Liver (tissue), 9 donors: ENCODE results near the gene TSHZ2. TPM values are rescaled to one million over a fixed set of nuclear protein-coding genes. Genes with fewer than 3 reads are reported as not detected.

Source experiments
- DNase-seq: peaks from one replicate; pipeline ENCODE4 v3.0.0-alpha.2; 2017; ENCODE audit warnings: low spot score
- H3K27ac ChIP-seq, 2 donors: one replicate each; pipeline ENCODE4 v1.7.0; 2013; ENCODE audit warnings: inconsistent platforms in 2 of 2, low read length in 2 of 2, control low read depth in 1 of 2, low read depth in 1 of 2, mild to moderate bottlenecking in 1 of 2
- H3K27me3 ChIP-seq, 4 donors: one replicate each; pipeline versions ENCODE4 v1.6.1 to v1.7.0; 2013; ENCODE audit warnings: low read length in 3 of 4, inconsistent platforms in 1 of 4, mild to moderate bottlenecking in 1 of 4, moderate library complexity in 1 of 4; ENCODE audit not compliant: control insufficient read depth in 4 of 4, insufficient read depth in 4 of 4
- H3K36me3 ChIP-seq, 4 donors: one replicate each; pipeline versions ENCODE4 v1.6.1 to v1.7.0; 2013; ENCODE audit warnings: low read length in 3 of 4, mild to moderate bottlenecking in 3 of 4, low read depth in 1 of 4, moderate library complexity in 1 of 4; ENCODE audit not compliant: control insufficient read depth in 4 of 4, insufficient read depth in 3 of 4
- H3K4me1 ChIP-seq, 4 donors: one replicate each; pipeline versions ENCODE4 v1.6.1 to v1.7.0; 2013; ENCODE audit warnings: low read length in 3 of 4, mild to moderate bottlenecking in 3 of 4, moderate library complexity in 1 of 4; ENCODE audit not compliant: control insufficient read depth in 4 of 4, insufficient read depth in 4 of 4
- H3K4me3 ChIP-seq, 3 donors: one replicate each; pipeline versions ENCODE4 v1.6.1 to v1.7.0; 2013; ENCODE audit warnings: low read length in 3 of 3, control low read depth in 1 of 3, low read depth in 1 of 3, mild to moderate bottlenecking in 1 of 3
- H3K9ac ChIP-seq, 2 donors: one replicate each; pipeline ENCODE4 v1.7.0; 2013; ENCODE audit warnings: low read length in 2 of 2, mild to moderate bottlenecking in 2 of 2, moderate library complexity in 2 of 2, control low read depth in 1 of 2, low read depth in 1 of 2
- H3K9me3 ChIP-seq, 4 donors: one replicate each; pipeline versions ENCODE4 v1.6.1 to v1.7.0; 2013; ENCODE audit warnings: low read length in 3 of 4; ENCODE audit not compliant: control insufficient read depth in 4 of 4
- EGR1 ChIP-seq, 2 donors: IDR thresholded peaks; 2 replicates each; pipeline ENCODE4 v1.6.1; 2016 to 2018; ENCODE audit warnings: antibody characterized with exemption in 2 of 2, low read depth in 2 of 2
- FOXA1 ChIP-seq: IDR thresholded peaks from 2 replicates; pipeline ENCODE4 v1.6.1; 2016; ENCODE audit warnings: antibody characterized with exemption
- FOXA2 ChIP-seq: IDR thresholded peaks from 2 replicates; pipeline ENCODE4 v1.6.1; 2016; ENCODE audit warnings: antibody characterized with exemption
- GABPA ChIP-seq, 2 donors: IDR thresholded peaks in 1 of 2; conservative IDR thresholded peaks in 1 of 2; 2 replicates each; pipeline ENCODE4 v1.6.1; 2016; ENCODE audit warnings: antibody characterized with exemption in 2 of 2, mild to moderate bottlenecking in 1 of 2, moderate library complexity in 1 of 2
- HNF4A ChIP-seq, 2 donors: conservative IDR thresholded peaks; 2 replicates each; pipeline ENCODE4 v1.6.1; 2016; ENCODE audit warnings: antibody characterized with exemption in 2 of 2, mild to moderate bottlenecking in 2 of 2
- HNF4G ChIP-seq: IDR thresholded peaks from 2 replicates; pipeline ENCODE4 v1.6.1; 2016; ENCODE audit warnings: antibody characterized with exemption
- JUND ChIP-seq, 2 donors: IDR thresholded peaks; 2 replicates each; pipeline ENCODE4 v1.6.1; 2016; ENCODE audit warnings: antibody characterized with exemption in 2 of 2
- NR2F2 ChIP-seq: IDR thresholded peaks from 2 replicates; pipeline ENCODE4 v1.6.1; 2016; ENCODE audit warnings: antibody characterized with exemption
- RAD21 ChIP-seq, 2 donors: IDR thresholded peaks; 2 replicates each; pipeline ENCODE4 v1.6.1; 2016; ENCODE audit warnings: antibody characterized with exemption in 2 of 2, mild to moderate bottlenecking in 2 of 2
- RXRA ChIP-seq, 2 donors: IDR thresholded peaks; 2 replicates each; pipeline ENCODE4 v1.6.1; 2017 to 2018; ENCODE audit warnings: antibody characterized with exemption in 2 of 2, mild to moderate bottlenecking in 1 of 2
- SP1 ChIP-seq: IDR thresholded peaks from 2 replicates; pipeline ENCODE4 v1.6.1; 2018; ENCODE audit warnings: antibody characterized with exemption, mild to moderate bottlenecking
- TAF1 ChIP-seq: conservative IDR thresholded peaks from 2 replicates; pipeline ENCODE4 v1.6.1; 2016; ENCODE audit warnings: antibody characterized with exemption, mild to moderate bottlenecking
- YY1 ChIP-seq: IDR thresholded peaks from 2 replicates; pipeline ENCODE4 v1.6.1; 2016; ENCODE audit warnings: antibody characterized with exemption, mild to moderate bottlenecking
- WGBS: extraction: QIAGEN DNeasy Blood & Tissue Kit; methylation state at CpG from one replicate; pipeline ENCODE4 v1.1.7; 2013; 5-methylcytosine and 5-hydroxymethylcytosine counted together
- polyA plus RNA-seq, 2 donors: library from polyadenylated mRNA; stranded (reverse) in 1 of 2; unstranded in 1 of 2; fragments of 200-250 nt in 1 of 2; fragments of >200 nt in 1 of 2; fragmentation: Nextera tagmentation in 1 of 2; extraction: Ambion mirVana in 1 of 2; gene quantifications; one replicate each; pipeline versions ENCODE4 v1.2.1 to v1.2.3, GENCODE V29; 2013 to 2015
- total RNA-seq, 2 donors: library from RNA; depleted of rRNA; stranded (reverse); fragments of >200 nt; gene quantifications; one replicate each; pipeline ENCODE4 v1.2.3, GENCODE V29; 2014
- TF ChIP-seq, protein P1 (sequence below): IDR thresholded peaks from 2 replicates; pipeline ENCODE4 v1.6.1; 2016; ENCODE audit warnings: antibody characterized with exemption
- TF ChIP-seq, protein P2 (sequence below): IDR thresholded peaks from 2 replicates; pipeline ENCODE4 v1.6.1; 2016; ENCODE audit warnings: antibody characterized with exemption
- TF ChIP-seq, protein P3 (sequence below): fragments of 150-350 bp; IDR thresholded peaks from 2 replicates; pipeline ENCODE4 v1.5.1; 2017; ENCODE audit warnings: improper control_type of control experiment, low read depth, low read length; ENCODE audit not compliant: missing input control
- TF ChIP-seq, protein P4 (sequence below): IDR thresholded peaks from 2 replicates; pipeline ENCODE4 v1.6.1; 2016; ENCODE audit warnings: antibody characterized with exemption
- TF ChIP-seq, protein P5 (sequence below): IDR thresholded peaks from 2 replicates; pipeline ENCODE4 v1.6.1; 2016; ENCODE audit warnings: antibody characterized with exemption, mild to moderate bottlenecking
- donor health status: healthy.
- donor health status: healthy.
- donor health status: healthy.
- donor health status: healthy.
- donor health status: healthy.

TSHZ2 gene
- total and polyA plus RNA-seq, 4 donors = 2.9 to 11.3 (median 7.8) TPM

DNA sequence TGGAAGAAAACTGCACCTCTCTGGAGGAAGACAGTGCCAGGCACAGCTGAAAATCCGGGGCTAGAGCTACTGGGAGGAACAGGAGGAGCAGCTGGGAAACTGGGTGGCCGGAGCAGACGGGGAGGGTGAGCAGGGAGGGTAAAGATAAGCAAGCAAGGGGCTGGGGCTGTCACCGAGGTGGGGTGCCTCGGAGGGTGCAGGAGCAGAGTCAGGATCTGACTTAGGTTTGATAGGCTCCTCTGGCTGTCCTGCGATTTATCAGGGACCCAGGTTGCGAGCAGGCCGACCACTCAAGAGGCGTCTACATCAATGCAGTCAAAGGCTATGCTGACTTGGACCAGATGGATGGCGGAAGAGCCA lies 12.3 kb downstream of the TSHZ2 start:
- 89% methylated on average over 10 of the region's 10 CpGs for WGBS
- Histone ChIP-seq H3K27me3 (no peaks in the 10 kb centered on the region), H3K9ac (no peak overlapping the region), H3K27ac (no peak overlapping the region), H3K4me3 (no peak overlapping the region), H3K36me3 (no peaks in the 10 kb centered on the region), H3K4me1 (no peaks in the 10 kb centered on the region), H3K9me3 (no peaks in the 10 kb centered on the region)
- TF ChIP-seq, protein P1, sequence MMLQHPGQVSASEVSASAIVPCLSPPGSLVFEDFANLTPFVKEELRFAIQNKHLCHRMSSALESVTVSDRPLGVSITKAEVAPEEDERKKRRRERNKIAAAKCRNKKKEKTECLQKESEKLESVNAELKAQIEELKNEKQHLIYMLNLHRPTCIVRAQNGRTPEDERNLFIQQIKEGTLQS = no peak
- TF ChIP-seq RAD21 (IDR thresholded peaks at IDR 0.05) (no peak), HNF4G (no peak), FOXA2 (no peak), TAF1 (no peak), SP1 (no peak), FOXA1 (no peak), EGR1 (IDR thresholded peaks at IDR 0.05; ENCODE audit: low read depth in 2 of 2) (no peak), HNF4A (conservative IDR thresholded peaks at IDR 0.05) (no peak), YY1 (no peak), NR2F2 (no peak), GABPA (IDR thresholded peaks at IDR 0.05 in 1 of 2, conservative IDR thresholded peaks at IDR 0.05 in 1 of 2) (no peak), RXRA (IDR thresholded peaks at IDR 0.05) (no peak)
- TF ChIP-seq, protein P2, sequence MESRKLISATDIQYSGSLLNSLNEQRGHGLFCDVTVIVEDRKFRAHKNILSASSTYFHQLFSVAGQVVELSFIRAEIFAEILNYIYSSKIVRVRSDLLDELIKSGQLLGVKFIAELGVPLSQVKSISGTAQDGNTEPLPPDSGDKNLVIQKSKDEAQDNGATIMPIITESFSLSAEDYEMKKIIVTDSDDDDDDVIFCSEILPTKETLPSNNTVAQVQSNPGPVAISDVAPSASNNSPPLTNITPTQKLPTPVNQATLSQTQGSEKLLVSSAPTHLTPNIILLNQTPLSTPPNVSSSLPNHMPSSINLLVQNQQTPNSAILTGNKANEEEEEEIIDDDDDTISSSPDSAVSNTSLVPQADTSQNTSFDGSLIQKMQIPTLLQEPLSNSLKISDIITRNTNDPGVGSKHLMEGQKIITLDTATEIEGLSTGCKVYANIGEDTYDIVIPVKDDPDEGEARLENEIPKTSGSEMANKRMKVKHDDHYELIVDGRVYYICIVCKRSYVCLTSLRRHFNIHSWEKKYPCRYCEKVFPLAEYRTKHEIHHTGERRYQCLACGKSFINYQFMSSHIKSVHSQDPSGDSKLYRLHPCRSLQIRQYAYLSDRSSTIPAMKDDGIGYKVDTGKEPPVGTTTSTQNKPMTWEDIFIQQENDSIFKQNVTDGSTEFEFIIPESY = no peak
- TF ChIP-seq, protein P3, sequence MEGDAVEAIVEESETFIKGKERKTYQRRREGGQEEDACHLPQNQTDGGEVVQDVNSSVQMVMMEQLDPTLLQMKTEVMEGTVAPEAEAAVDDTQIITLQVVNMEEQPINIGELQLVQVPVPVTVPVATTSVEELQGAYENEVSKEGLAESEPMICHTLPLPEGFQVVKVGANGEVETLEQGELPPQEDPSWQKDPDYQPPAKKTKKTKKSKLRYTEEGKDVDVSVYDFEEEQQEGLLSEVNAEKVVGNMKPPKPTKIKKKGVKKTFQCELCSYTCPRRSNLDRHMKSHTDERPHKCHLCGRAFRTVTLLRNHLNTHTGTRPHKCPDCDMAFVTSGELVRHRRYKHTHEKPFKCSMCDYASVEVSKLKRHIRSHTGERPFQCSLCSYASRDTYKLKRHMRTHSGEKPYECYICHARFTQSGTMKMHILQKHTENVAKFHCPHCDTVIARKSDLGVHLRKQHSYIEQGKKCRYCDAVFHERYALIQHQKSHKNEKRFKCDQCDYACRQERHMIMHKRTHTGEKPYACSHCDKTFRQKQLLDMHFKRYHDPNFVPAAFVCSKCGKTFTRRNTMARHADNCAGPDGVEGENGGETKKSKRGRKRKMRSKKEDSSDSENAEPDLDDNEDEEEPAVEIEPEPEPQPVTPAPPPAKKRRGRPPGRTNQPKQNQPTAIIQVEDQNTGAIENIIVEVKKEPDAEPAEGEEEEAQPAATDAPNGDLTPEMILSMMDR = no peak
- TF ChIP-seq, protein P4, sequence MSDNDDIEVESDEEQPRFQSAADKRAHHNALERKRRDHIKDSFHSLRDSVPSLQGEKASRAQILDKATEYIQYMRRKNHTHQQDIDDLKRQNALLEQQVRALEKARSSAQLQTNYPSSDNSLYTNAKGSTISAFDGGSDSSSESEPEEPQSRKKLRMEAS = no peak
- TF ChIP-seq, protein P5, sequence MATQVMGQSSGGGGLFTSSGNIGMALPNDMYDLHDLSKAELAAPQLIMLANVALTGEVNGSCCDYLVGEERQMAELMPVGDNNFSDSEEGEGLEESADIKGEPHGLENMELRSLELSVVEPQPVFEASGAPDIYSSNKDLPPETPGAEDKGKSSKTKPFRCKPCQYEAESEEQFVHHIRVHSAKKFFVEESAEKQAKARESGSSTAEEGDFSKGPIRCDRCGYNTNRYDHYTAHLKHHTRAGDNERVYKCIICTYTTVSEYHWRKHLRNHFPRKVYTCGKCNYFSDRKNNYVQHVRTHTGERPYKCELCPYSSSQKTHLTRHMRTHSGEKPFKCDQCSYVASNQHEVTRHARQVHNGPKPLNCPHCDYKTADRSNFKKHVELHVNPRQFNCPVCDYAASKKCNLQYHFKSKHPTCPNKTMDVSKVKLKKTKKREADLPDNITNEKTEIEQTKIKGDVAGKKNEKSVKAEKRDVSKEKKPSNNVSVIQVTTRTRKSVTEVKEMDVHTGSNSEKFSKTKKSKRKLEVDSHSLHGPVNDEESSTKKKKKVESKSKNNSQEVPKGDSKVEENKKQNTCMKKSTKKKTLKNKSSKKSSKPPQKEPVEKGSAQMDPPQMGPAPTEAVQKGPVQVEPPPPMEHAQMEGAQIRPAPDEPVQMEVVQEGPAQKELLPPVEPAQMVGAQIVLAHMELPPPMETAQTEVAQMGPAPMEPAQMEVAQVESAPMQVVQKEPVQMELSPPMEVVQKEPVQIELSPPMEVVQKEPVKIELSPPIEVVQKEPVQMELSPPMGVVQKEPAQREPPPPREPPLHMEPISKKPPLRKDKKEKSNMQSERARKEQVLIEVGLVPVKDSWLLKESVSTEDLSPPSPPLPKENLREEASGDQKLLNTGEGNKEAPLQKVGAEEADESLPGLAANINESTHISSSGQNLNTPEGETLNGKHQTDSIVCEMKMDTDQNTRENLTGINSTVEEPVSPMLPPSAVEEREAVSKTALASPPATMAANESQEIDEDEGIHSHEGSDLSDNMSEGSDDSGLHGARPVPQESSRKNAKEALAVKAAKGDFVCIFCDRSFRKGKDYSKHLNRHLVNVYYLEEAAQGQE = no peak
- no peak for DNase-seq

DNA sequence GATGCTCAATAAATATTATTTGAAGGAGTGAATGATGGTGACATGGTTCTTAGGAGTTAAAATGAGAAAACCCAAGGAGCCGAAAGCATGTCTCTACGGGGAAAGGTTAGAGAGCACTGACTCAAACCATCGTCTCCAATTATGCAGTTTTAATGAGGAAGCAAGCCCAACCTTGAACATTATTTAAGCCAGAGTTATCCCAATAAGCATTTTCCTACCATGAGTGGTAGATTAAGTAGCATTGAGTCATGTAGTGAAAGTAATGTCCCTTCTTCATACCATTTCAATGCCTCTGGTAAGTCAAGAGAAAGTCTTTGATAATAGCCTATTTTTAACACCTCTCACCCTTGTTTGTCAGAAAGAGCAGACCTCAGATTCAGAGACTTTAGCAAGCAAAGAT lies 13.5 kb downstream of the TSHZ2 start:
- WGBS = 93% methylated on average over 3 of the region's 3 CpGs
- DNase-seq = no peak
- Histone ChIP-seq H3K36me3 (no peaks in the 10 kb centered on the region), H3K4me1 (no peaks in the 10 kb centered on the region), H3K4me3 (no peak overlapping the region), H3K9me3 (no peaks in the 10 kb centered on the region), H3K9ac (no peak overlapping the region), H3K27me3 (no peaks in the 10 kb centered on the region), H3K27ac (no peak overlapping the region)
- TF ChIP-seq, protein P2 = no peak
- TF ChIP-seq HNF4A (conservative IDR thresholded peaks at IDR 0.05) = no peak
- no peak for TF ChIP-seq JUND (IDR thresholded peaks at IDR 0.05)
- TF ChIP-seq, protein P5 = no peak
- TF ChIP-seq TAF1 = no peak
- TF ChIP-seq, protein P4 = no peak
- TF ChIP-seq, protein P1 = no peak
- TF ChIP-seq GABPA (IDR thresholded peaks at IDR 0.05 in 1 of 2, conservative IDR thresholded peaks at IDR 0.05 in 1 of 2) = no peak
- TF ChIP-seq FOXA2 = no peak
- TF ChIP-seq FOXA1 = no peak
- no peak for TF ChIP-seq RAD21 (IDR thresholded peaks at IDR 0.05)
